Activated T-cell treated with anti-CD3 and anti-CD28 coated beads, Interleukin-2, amount 50 U/mL, for 72 hours (primary cell): ENCODE measurements around the gene UBL5. TPM values are rescaled to one million over a fixed set of nuclear protein-coding genes. Genes with fewer than 3 reads are reported as not detected.
A peak's percentile ranks its signal among the peaks of the same experiment; 100 is the strongest.
"Not testable (repeated sequence)": the region's sequence is repeated elsewhere in the genome, so short reads cannot be mapped to it uniquely, and the experiment has no call there.

Experiments
- ATAC-seq, 2 donors: fragments of 150-1000 bp; cut with Tn5 transposase; replicated peaks in 1 of 2; 2 replicates each; pipeline ENCODE4 v1.10.0; 2021; ENCODE audit warnings: moderate library complexity in 2 of 2, mild to moderate bottlenecking in 1 of 2
- DNase-seq, 2 donors: peaks; one replicate each; pipeline ENCODE4 v3.0.0; 2021 to 2022; ENCODE audit warnings: mixed read lengths in 1 of 2
- H3K27ac Mint-ChIP-seq: one replicate; pipeline ENCODE4 v1.8.0; 2022; ENCODE audit warnings: mild to moderate bottlenecking, moderate library complexity, mixed read lengths
- H3K27me3 Mint-ChIP-seq: one replicate; pipeline ENCODE4 v1.8.0; 2022; ENCODE audit warnings: low read depth, mixed read lengths
- H3K36me3 Mint-ChIP-seq, 2 donors: one replicate each; pipeline ENCODE4 v1.8.0; 2022; ENCODE audit warnings: mixed read lengths in 2 of 2, mild to moderate bottlenecking in 1 of 2; ENCODE audit not compliant: insufficient read depth in 2 of 2
- H3K4me1 Mint-ChIP-seq: one replicate; pipeline ENCODE4 v1.8.0; 2022; ENCODE audit warnings: low read depth, mixed read lengths
- H3K4me3 Mint-ChIP-seq, 2 donors: one replicate each; pipeline ENCODE4 v1.8.0; 2022; ENCODE audit warnings: mild to moderate bottlenecking in 2 of 2, mixed read lengths in 2 of 2, moderate library complexity in 2 of 2
- H3K9me3 Mint-ChIP-seq, 2 donors: one replicate each; pipeline ENCODE4 v1.8.0; 2022; ENCODE audit warnings: mixed read lengths in 2 of 2
- total RNA-seq, 2 donors: library from RNA; stranded (reverse); gene quantifications; one replicate each; pipeline ENCODE4 v1.2.3, GENCODE V29; 2022

UBL5 gene
- total RNA-seq, 2 donors from 2014 or later: 167 to 171 TPM

DNA sequence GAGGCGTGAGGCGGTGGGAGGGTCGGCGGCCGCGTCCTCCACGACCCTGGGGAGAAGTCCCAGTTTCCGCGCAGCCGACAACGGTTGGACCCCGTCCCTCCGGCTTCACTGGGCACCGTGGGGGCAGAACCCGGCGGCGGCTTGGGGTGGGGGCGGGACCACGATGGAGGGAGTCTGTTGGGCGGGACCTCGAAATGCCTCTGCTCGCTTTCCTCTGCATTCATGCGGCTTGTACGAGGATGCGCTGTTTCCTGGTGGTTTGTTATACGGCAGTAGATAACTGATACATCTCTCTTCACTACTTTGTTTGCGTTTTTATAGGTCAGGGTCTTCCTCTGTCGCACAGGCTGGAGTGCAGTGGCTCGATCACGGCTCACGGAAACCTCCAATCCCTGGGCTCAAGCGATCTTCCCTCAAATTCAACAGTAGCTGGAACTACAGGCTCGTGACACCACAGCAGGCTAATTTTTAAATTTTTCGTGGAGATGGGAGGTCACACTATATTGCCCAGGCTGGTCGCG, 34.6 kb upstream of the UBL5 start:
- no peaks in the 10 kb centered on the region for H3K27me3 Mint-ChIP-seq
- DNase-seq (peak; percentile 58 to 59), ATAC-seq (peak; percentile 14 to 16)
- peaks cover 0 to 2% of the 10 kb centered on the region in 2 donors for H3K9me3 Mint-ChIP-seq
- H3K4me3 Mint-ChIP-seq: peak overlapping the region; percentile 88 to 89
- peak overlapping the region; percentile 84 for H3K27ac Mint-ChIP-seq
- peaks cover 43% of the 10 kb centered on the region for H3K4me1 Mint-ChIP-seq
- H3K36me3 Mint-ChIP-seq: peaks cover 3 to 5% of the 10 kb centered on the region in 2 donors

DNA sequence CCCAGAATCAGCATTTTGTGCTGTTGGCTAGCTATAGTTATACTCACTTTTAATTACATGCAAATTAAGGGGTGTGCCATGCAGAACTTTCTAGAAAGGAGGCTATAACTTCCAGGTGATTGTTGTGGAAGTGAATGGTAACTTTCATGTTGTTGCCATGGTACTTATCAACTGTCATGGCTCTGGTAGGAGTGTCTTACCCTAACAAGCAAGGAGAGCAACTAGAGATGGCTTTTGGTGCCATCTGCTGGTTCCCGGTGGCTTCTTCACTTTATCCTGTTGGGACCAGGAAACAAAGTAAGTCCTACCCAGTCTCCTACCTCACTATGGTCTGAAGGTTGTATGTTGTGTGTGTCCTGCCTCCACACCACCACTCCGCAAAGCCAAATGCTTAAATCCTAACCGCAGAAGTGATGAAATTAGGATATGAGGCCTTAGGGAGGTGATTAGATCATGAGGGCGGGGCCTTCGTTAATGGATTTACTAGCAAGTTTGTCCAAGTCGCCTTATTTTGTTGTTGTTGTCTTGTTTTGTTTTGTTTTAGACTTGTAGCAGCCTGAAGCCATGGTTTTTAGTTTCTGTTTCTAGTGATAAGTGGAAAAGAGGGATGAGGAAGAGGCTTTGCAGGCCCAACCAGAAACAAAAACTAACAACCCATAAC, 31.5 kb upstream of the UBL5 start:
- DNase-seq: peak; percentile 83 to 84
- peak; percentile 38 to 46 for ATAC-seq
- Mint-ChIP-seq H3K9me3 (peaks cover 0 to 2% of the 10 kb centered on the region in 2 donors), H3K27ac (peak overlapping the region; percentile 57), H3K36me3 (peaks cover 3 to 5% of the 10 kb centered on the region in 2 donors), H3K27me3 (no peaks in the 10 kb centered on the region), H3K4me1 (peaks cover 46% of the 10 kb centered on the region), H3K4me3 (peak overlapping the region in 1 of 2 donors; percentile 2)

DNA sequence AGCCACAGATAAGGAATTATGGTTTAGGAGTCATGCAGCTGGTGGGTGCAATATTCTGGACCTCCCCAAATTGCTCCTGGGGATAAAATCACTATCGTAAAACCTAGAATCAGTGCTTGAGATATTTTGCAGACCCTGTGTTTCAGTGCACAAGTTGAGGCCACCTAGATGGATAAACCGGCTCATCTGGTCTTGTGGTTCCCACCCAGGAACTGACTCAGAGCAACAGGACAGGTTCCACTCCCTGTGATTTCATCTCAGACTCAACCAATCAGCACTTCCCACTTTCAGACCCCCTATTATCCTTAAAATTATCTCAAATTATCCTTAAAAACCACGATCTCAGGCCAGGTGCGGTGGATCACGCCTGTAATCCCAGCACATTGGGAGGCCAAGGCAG, 29.8 kb upstream of the UBL5 start:
- H3K27ac Mint-ChIP-seq: peak overlapping the region; percentile 46
- H3K4me3 Mint-ChIP-seq: no peak overlapping the region
- peaks cover 37% of the 10 kb centered on the region for H3K4me1 Mint-ChIP-seq
- no peaks in the 10 kb centered on the region for H3K27me3 Mint-ChIP-seq
- peaks cover 0 to 2% of the 10 kb centered on the region in 2 donors for H3K9me3 Mint-ChIP-seq
- peaks cover 3% of the 10 kb centered on the region in 2 donors for H3K36me3 Mint-ChIP-seq
- DNase-seq (no peak), ATAC-seq (no peak)

DNA sequence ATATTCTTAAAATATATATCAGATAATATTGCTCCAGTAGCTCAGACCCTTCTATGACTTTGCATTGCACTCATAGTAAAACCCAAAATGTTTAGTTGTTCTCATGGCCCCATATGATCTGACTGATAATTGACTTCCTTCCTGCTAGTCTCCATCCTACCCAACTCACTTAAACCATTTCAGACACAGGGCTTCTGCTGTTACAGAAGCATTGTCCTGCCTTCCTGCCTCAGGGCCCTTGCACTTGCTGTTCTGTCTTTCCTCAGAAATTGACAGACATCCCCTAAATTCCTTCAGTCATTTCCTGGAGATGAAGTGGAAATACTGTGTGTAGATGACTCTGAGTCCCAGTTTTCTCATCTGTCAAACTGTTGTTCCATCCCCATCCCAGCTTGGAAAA, 28.6 kb upstream of the UBL5 start:
- Mint-ChIP-seq H3K27me3 (no peaks in the 10 kb centered on the region), H3K4me3 (no peak overlapping the region), H3K9me3 (no peaks in the 10 kb centered on the region), H3K4me1 (peaks cover 31% of the 10 kb centered on the region), H3K36me3 (no peaks in the 10 kb centered on the region), H3K27ac (peak overlapping the region; percentile 9)
- ATAC-seq (no peak), DNase-seq (no peak)

DNA sequence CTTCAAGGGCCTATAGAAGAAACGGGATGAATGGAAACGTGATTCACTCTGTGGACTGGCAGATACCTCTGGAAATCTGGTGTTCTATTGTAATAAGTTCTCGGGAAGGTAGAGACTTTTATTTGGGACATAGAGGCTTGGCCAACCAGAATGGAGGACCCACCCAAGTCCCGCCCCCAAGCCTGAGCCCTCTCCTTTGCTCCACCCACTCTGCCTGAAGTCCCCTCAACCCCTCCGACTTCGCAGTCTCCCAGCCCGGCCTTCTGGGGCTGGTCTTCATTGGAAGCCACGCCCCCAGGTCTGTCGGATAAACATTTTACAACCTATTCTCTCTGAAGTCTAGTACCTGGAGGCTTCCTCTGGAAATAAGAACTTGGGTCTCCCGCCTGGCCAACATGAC, 25.7 kb upstream of the UBL5 start:
- Mint-ChIP-seq H3K36me3 (no peaks in the 10 kb centered on the region), H3K27me3 (no peaks in the 10 kb centered on the region), H3K4me3 (no peak overlapping the region), H3K4me1 (peaks cover 25% of the 10 kb centered on the region), H3K27ac (no peak overlapping the region), H3K9me3 (no peaks in the 10 kb centered on the region)
- DNase-seq (no peak), ATAC-seq (no peak)

DNA sequence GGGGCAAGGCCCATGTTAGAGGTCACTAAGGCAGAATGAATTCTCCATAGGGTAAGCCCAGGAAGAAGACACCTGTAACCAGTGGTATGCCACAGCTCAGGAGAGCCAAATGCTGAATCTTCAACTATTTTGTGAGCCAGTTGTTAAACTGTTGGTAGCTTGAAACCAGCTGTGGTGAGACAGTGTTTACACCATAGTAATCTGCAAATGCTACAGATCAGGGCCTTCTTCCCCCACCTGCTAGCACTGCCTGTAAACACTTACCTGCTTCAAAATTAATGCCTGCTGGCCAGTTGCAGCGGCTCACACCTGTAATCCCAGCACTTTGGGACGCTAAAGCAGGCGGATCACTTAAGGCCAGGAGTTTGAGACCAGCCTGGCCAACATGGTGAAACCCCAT, 20.9 kb upstream of the UBL5 start:
- H3K36me3 Mint-ChIP-seq: peaks cover 0 to 4% of the 10 kb centered on the region in 2 donors
- H3K27me3 Mint-ChIP-seq: no peaks in the 10 kb centered on the region
- H3K4me1 Mint-ChIP-seq: peaks cover 14% of the 10 kb centered on the region
- ATAC-seq (no peak), DNase-seq (no peak)
- H3K27ac Mint-ChIP-seq: no peak overlapping the region
- no peaks in the 10 kb centered on the region for H3K9me3 Mint-ChIP-seq
- no peak overlapping the region for H3K4me3 Mint-ChIP-seq

DNA sequence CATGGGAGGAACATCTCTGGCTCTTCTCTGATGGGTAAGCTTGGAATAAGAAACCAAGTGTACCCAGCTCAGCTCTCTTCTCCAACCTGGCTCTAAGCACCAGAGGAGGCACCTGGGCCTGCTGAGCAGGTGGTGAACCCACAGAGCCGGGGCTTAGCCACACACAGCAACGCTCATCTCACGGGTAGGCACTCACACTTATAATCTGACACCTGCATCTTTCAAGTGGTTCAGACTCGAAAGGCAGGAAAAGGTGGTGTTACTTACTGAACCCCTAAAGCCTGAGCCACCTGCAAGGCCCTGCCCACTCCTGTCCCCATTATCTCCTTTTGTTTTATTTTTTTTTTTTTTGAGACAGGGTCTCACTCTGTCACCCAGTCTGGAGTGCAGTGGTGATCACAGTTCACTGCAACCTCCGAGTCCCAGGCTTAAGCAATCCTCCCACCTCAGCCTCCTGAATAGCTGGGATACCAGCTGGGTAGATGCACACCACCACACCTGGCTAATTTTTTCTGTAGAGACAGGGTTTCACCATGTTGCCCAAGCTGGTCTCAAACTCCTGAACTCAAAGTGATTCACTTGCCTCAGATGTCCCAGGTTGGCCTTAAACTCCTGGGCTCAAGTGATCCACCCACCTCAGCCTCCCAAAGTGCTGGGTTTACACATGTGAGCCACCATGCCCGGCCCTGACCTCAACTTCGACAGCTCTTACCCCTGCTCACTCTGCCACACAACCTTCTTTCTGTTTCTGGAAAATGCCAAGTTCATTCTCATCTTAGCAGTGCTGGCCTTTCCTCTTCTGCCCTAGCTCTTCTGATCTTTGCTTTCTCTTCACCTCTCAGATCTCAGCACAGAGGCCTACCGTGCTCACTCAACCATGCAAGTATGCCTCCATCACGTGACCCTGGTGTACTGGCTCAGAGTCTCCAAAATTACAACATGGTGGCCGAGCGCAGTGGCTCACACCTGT, 18.6 kb upstream of the UBL5 start:
- Mint-ChIP-seq H3K9me3 (no peaks in the 10 kb centered on the region), H3K4me1 (peaks cover 14% of the 10 kb centered on the region), H3K36me3 (peaks cover 3 to 4% of the 10 kb centered on the region in 2 donors), H3K27ac (peak overlapping the region; percentile 45), H3K27me3 (no peaks in the 10 kb centered on the region), H3K4me3 (no peak overlapping the region)
- ATAC-seq (peak in 1 of 2 donors; percentile 36), DNase-seq (no peak)

DNA sequence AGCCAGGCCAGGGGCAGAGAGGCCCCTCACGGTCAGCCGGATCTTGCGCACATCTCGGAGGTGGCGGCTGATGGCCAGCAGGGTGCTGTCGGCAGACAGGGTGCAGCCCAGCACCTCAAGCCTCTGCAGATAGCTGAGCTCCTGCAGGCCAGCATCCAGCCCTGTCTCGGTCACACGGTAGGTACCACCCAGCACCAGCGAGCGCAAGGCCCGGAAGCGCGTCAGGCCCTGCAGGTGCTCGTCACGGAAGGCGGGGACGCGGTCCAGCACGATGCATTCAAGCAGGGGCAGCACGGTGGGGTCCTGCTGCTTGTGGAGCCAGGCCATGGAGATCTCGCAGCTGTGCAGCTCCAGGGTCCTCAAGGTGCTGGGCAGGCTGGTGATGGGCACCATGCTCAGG, 16.6 kb upstream of the UBL5 start:
- Mint-ChIP-seq H3K27me3 (no peaks in the 10 kb centered on the region), H3K4me3 (no peak overlapping the region), H3K36me3 (peaks cover 8 to 9% of the 10 kb centered on the region in 2 donors), H3K27ac (no peak overlapping the region), H3K4me1 (peaks cover 15% of the 10 kb centered on the region), H3K9me3 (peaks cover 0 to under 1% of the 10 kb centered on the region in 2 donors)
- DNase-seq: no peak
- ATAC-seq: no peak

DNA sequence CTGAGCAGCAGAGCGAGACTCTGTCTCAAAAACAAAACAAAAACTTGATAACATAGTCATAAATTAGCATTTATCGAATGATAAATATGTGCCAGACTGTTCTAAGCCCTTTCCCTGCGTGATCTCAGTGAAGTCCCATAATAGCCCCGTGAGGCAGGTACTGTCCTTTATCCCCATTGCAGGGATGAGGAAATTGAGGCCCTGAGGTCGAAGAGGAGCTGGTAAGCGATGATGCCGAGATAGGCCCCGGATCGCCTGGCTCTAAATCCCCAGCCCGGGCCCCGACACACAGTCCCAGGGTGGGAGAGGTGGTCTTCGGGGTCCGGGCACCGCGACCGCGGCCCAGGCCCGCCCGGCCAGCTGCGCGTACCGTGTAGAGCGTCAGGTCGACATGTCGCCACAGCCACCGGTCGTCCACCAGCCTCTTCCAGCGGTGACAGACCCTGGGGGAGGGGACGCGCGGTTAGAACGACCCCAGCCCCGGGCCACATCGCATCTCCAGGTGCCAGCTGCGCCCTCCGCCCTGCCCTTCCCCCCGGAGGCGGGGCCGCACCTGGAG, 9.5 kb upstream of the UBL5 start:
- Mint-ChIP-seq H3K9me3 (peaks cover 0 to 3% of the 10 kb centered on the region in 2 donors), H3K4me1 (peaks cover 27% of the 10 kb centered on the region), H3K27me3 (no peaks in the 10 kb centered on the region), H3K4me3 (peak overlapping the region; percentile 91 to 93), H3K36me3 (peaks cover 9 to 14% of the 10 kb centered on the region in 2 donors), H3K27ac (no peak overlapping the region)
- DNase-seq: no peak
- ATAC-seq: no peak

DNA sequence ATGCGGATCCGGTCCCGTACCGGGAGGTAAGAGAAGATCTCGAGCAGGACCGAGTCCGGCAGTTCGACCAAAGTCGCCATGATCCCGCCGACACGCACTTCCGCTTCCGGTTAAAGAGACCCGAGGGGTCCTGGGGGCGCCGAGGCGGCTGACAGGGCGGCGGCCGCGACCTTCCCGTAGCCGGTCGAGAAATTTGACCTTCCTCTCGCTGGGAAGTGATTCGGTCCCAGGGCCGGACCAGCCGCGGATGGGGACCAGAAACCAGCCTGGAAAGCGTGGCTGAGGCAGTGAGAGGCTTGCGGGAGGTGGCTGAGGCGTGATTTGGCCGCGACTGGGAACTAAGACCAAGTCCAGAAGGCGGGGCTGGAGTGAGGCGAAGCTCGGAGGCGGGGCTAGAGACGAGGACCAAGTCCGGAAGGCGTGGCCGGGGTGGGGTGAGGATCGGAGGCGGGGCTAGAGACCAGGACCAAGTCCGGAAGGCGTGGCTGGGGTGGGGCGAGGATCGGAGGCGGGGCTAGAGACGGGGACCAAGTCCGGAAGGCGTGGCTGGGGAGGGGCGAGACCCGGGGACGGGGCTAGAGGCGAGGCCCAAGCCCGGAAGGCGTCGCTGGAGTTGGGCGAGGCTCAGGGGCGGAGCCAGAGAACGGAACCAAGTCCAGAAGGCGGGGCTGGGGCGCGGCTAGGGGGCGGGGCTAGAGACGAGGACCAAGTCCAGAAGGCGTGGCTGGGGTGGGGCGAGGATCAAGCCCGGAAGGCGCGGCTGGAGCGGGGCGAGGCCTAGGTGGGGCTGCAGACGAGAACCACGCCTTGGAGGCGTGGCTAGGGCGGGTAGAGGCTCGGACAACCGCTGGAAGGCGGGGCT, 8.8 kb upstream of the UBL5 start, which contains the start of gene FBXL12:
Gene FBXL12 (minus strand): TSS at position 346 of the 862 bp plus-strand sequence. CDS start 266 bp downstream, at position 80.
- peak within 1 kb of the TSS; percentile 91 to 93 for H3K4me3 Mint-ChIP-seq

DNA sequence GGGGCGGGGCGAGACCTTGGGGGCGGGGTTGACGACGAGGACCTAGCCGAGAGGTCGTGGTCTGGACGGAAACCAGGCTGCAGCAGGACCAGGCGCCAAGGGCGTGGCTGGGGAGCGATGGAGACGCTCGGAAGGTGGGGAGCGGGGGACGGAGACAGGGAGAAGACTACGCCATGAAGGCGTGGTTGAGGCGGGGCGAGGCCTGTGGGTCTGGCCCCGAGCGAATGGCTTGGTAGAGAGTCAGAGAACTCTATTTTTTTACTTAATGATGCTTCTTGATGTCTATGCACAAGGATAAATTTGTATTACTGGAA, 8.2 kb upstream of the UBL5 start:
- peaks cover 9 to 12% of the 10 kb centered on the region in 2 donors for H3K36me3 Mint-ChIP-seq
- H3K9me3 Mint-ChIP-seq: peaks cover 0 to 3% of the 10 kb centered on the region in 2 donors
- no peak for DNase-seq
- no peaks in the 10 kb centered on the region for H3K27me3 Mint-ChIP-seq
- H3K4me1 Mint-ChIP-seq: peaks cover 27% of the 10 kb centered on the region
- no peak for ATAC-seq
- peak overlapping the region; percentile 66 for H3K27ac Mint-ChIP-seq
- H3K4me3 Mint-ChIP-seq: peak overlapping the region; percentile 91 to 93

More for the DNA sequence above, 8.8 kb upstream of the UBL5 start, which contains the start of gene FBXL12:
- DNase-seq: peak; percentile 100
- Mint-ChIP-seq H3K27me3 (no peaks in the 10 kb centered on the region), H3K9me3 (peaks cover 0 to 3% of the 10 kb centered on the region in 2 donors), H3K4me1 (peaks cover 27% of the 10 kb centered on the region), H3K36me3 (peaks cover 9 to 12% of the 10 kb centered on the region in 2 donors), H3K27ac (peak within 1 kb of the TSS; percentile 75)
- peak; percentile 90 for ATAC-seq

DNA sequence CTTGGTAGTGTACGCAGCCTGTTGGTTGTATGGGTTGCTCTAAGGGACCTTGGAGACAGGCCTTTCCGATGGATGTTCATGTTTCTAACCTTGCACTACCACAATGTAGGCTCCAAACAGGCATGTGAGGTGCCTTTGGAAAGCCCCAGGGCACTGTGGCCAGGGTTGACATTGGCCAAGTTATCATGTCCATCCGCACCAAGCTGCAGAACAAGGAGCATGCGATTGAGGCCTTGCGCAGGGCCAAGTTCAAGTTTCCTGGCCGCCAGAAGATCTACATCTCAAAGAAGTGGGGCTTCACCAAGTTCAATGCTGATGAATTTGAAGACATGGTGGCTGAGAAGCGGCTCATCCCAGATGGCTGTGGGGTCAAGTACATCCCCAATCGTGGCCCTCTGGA, 7.7 kb upstream of the UBL5 start:
- Mint-ChIP-seq H3K4me1 (peaks cover 27% of the 10 kb centered on the region), H3K4me3 (peak overlapping the region; percentile 91 to 93)
- ATAC-seq, H3K9me3 Mint-ChIP-seq, DNase-seq, H3K27ac Mint-ChIP-seq, H3K36me3 Mint-ChIP-seq, H3K27me3 Mint-ChIP-seq: not testable (repeated sequence)
